OCI-M1 (cell line): ENCODE measurements around the gene SEC14L3.

Experiments
- DNase-seq: peaks from one replicate; lab custom pipeline; 2025; lab: John Stamatoyannopoulos, UW

Gene SEC14L3

DNA sequence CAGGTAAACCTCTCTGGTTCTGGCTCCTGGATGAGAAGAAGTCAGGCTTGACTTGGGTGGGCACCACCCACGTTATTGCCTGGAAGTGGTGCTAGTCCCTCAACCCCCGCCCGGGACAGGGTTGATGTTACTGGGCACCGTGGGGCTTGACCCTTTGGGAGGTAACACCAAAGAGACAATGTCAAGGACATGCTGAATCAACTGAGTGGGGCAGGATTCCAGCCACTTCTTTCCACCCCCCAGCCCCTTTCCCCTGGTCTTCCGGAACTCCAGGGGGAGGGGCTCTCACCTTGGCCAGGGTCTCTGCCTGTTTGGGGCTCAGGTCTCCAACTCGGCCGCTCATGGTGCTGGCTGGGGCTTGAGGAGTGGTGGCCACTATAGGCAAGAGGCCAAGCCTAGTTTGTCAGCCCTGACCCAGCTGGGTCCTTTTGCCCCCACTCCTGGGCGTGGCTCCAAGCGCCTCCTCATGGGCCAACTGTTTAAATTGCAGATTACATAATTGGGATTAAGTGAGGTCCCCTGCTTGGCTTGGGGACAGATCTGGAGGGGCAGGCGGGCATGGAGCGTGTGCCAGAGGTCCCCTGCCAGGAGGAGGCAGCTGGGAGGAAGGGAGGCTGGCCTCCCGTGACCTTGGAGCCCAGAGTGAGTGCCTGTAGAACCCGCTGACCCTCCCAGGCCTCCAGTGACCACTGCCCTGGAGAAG, at the start of gene SEC14L3:
Gene SEC14L3, minus strand, starts transcription at position 402 of the 703 bp plus-strand sequence. Its CDS starts 59 bp downstream, at position 343.
- DNase-seq: no peak

DNA sequence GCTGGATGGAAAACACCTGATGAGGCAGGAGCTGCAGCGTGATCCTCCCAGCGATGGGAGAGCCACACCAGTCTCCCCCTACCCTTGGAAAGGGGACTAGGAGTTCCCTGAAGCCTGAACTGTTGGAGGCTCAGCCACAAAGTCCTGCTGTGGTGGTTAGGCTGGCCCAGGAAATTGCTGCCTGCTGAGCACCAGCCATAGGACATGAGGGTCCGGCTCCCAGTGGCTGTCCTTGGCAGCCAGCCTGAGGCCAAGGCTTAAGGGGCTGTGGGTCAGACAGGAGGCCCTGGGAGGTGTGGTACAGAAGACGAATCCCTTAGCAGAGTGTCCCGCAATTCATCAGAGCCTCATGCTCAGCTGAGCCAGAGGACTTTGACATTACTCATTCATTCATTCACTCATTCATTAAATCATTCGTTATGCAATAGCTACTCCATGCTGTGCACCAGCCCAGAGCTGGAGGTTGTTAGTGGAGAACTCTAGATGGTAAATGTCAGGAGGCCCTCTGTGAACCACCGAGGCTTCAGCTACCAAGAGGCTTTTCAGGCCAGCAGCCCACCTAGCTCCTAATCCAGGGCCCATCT, 48.1 kb upstream of the SEC14L3 start:
- DNase-seq: no peak

DNA sequence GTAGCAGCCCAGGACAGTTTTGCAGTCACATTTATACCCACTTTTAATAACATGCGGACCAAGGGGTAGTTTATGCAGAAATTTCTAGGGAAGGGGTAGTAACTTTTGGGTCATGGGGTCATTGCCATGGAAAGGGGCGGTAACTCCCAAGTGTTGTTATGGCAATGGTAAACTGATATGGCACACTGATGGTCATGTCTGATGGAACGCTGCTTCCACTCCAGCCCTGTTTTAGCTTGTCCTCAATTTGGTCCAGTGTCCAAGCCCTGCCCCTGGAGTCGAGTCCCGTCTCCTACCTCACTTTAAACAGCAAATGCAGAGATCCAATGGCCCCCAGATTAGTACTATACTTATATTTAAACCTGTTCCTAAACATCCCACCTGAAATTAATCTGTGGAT, 44.9 kb upstream of the SEC14L3 start:
- DNase-seq: no peak

DNA sequence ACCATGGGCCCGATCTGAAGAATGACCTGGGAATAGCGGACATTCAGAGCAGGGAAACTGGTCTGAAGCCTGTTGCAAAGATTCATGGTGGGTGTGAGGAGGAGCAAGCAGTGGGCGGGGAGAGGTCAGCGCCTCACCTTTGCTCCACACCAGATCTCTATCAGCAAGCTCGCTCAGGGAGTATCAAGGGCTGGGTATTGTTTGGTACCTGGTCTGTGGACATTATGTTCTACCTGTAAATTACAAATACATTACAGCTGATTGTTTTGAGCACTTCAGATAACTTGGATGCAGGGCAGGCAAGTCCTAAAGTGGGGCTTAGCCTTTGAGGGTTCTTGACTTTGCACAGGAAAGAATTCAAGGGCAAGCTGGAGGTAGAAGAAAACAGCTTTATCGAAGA, 44.5 kb upstream of the SEC14L3 start:
- no peak for DNase-seq

DNA sequence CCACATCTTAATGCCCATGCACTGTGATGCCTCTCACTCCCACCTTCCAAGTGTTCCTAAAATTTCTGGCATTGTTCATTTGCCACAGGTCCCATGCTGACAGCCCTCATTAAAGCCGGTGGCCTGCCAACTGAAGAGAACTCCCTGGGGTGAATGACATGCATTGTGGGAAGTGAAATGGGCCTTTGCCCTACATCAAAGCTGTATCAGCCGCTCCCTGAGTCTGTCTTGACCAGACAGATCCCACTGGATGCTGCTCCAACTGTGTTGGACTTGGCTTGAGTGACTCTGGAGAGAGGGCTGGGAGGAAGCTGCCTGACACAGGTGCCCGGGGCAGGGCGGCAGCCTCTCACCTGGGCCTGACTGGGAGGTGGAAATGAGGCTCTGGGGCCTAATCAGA, 42.4 kb upstream of the SEC14L3 start:
- DNase-seq: no peak

DNA sequence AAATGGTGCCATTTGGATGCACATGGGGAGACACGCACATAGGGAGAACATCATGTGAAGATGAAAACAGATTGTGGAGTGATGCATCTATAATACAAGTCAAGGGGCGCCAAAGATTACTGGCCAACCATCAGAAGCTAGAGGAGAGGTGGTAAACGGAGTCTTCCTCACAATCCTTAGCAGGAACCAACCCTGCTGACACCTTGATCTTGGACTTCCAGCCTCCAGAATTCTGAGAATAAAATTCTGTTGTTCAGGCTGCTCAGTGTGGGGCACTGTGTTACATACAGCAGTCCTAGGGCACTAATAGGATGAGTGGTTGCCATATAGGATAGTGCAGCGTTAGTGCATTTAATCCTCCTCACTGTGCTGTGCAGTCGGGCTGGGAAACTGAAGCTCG, 41.6 kb upstream of the SEC14L3 start:
- no peak for DNase-seq

DNA sequence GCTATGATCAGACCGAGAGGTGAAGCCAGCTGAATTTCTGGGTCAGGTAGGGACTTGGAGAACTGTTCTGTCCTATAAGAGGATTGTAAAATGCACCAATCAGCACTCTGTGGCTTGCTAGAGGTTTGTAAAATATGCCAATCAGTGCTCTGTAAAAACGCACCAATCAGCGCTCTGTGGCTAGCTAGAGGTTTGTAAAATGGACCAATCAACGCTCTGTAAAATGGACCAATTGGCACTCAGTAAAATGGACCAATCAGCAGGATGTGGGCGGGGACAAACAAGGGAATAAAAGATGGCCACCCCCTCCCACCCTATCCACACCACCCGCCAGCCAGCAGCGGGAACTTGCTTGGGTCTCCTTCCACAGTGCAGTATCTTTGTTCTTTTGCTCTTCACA, 40.1 kb upstream of the SEC14L3 start:
- no peak for DNase-seq

DNA sequence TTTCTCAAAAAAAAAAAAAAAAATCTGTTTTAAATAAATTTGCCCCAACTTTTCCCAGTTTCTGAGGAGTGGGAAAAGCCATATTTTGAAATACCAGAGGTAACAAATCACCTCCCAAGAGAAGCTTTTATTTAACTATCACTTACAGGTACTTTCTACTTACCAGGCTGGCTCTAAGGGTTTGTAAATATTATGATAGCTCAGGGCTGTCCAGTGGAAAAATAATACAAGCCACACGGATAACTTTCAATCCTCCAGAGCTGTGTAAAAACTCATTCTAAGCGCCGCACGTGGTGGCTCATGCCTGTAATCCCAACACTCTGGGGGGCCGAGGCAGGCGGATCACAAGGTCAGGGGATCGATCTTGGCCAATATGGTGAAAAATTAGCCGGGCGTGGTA, 39.3 kb upstream of the SEC14L3 start:
- no peak for DNase-seq

DNA sequence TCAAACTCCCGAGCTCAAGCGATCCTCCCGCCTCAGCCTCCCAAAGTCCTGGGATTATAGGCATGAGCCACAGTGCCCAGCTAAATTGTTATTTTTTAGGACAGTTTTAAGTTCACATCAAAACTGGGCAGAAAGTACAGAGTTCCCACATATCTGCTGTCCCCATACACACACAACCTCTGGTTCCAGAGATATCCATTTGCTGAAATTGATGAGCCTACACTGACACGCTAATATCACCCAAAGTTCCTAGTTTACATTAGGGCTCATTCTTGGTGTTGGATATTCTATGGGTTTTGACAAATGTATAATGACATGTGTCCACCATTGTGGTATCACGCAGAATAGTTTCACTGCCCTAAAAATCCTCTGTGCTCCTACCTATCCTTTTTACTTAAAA, 36.4 kb upstream of the SEC14L3 start:
- no peak for DNase-seq

DNA sequence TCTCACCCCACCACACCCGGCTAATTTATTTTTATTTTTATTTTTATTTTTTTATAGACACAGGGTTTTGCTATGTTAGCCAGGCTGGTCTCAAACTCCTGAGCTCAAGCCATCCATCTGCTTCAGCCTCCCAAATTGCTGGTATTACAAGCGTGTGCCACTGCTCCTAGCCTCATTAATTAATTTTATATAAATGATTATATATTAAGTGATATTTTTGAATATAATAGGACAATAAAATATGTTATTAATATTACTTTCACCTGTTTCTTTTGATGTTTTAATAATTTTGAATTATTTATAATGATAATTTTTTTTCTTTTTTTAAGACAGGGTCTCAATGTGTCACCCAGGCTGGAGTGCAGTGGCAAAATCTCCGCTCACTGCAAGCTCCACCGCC, 35.9 kb upstream of the SEC14L3 start:
- DNase-seq: no peak

DNA sequence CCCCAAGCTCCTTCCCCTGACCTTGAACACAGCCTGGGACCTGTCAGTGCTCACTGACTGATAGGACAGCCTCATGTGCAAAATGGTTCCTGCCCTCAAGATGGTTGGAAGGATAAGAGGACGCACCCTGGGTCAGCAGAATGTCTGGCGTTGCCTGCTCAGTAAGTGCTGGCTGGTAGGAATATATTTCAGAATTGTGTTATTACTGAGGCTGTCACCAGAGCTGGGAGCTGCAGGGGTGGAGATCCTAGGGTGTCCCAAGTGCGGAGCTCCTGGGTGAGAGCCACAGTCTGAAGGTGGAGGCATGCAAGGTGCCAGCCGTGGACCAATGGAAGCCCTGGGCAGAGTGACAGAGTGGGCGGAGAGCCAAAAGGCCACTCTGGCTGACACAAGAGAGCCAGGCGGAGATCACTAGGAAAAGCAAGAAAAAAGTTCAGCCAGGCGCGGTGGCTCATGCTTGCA, 34.7 kb upstream of the SEC14L3 start:
- peak; percentile 43 for DNase-seq

DNA sequence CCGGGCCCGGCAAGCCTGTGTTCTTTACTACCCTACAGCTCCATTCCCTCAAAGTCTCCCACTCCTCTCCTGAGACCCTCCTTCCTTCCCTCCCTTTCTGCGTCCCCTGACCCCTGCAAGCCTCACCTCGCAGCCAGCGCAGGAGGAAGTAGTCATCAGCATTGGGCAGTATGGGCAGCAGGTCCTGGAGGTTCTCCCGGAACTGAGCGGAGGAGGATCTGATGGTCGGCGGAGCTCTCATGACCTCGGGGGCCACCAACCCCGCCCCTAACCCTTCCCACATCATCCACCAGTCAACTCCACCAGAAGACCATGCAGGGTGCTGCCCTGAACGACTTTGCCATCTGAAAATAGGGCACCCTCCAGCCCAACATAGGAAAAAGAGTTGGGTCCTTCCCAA, 31.7 kb upstream of the SEC14L3 start:
- no peak for DNase-seq

DNA sequence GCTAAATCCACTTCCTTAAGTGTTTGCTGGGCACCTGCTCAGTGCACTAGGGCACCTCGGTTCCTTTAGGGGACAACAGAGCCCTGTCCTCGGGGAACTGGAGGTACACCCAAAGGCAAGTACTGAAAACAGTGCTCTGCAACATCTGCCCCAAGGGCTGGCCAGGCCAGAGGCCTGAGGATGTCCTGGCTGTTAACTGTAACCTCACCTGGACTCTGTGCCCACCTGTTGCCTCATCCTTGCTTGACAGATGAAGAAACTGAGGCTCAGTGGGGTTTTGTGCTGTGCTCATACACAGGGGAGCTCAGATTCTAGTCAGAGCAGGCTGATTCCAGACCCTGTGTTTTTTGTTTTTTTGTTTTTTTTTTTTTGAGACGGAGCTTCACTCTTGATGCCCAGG, 31.1 kb upstream of the SEC14L3 start:
- no peak for DNase-seq

DNA sequence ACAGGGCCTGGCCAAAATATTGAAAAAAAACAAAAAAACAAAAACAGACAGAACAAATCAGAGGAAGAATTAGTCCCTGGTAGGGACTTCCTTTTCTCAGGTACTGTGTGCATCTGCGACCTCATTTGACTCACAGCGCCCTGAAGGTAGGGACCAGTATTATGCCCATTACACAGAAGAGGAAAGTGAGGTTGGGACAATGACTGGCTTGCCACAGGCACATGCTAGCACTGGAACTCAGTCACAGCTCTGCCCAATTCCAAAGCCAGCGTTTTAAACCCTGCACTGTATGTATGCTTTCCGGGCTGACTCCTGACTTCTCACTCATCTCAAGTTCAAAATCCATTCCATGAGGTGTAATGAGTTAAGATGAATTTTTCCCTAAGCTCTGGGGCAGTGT, 30.3 kb upstream of the SEC14L3 start:
- no peak for DNase-seq

DNA sequence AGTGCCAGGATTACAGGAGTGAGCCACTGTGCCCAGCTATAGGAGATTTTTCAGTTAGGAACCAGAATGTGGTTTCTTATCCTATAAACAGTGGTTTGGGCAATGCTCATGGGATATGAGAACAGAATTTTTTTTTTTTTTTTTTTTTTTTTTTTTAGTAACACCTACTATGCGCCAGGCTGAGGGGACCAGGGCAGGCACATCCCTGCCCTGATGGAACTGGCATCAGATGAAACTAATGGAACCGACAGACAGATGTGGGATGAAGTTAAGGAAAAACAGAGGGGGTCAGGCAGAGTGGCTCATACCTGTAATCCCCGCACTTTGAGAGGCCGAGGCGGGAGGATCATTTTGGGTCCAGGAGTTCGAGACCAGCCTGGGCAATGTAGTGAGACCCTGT, 28.8 kb upstream of the SEC14L3 start:
- no peak for DNase-seq

DNA sequence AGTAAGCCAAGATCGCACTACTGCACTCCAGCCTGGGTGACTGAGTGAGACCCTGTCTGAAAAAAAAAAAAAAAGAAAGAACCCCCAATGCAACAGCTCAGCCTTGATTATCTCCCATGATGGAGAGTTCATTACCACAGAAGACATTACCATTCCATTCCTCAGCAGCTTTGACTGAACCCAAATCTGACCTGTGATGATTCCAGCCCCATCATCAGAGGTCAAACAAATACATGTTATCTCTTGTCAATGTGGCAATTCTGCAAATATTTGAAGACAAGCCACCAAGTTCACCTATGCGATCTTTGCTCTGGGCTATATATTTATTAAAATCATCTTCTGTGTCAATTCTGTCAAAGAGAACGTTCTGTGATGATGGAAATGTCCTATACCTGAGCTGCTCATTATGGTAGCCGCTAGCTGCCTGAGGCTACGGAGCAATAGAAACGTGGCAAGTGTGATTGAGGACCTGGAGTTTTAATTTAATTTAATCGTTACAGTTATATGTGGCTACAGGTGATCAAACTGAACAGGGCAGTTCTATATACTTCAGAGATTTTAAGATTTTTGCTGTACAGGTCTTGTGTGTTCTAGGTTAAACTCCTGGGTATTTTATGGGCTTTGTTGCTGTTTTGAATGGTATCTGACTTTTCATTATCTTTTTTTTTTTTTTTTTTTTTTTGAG, 25.8 kb upstream of the SEC14L3 start:
- DNase-seq: no peak

DNA sequence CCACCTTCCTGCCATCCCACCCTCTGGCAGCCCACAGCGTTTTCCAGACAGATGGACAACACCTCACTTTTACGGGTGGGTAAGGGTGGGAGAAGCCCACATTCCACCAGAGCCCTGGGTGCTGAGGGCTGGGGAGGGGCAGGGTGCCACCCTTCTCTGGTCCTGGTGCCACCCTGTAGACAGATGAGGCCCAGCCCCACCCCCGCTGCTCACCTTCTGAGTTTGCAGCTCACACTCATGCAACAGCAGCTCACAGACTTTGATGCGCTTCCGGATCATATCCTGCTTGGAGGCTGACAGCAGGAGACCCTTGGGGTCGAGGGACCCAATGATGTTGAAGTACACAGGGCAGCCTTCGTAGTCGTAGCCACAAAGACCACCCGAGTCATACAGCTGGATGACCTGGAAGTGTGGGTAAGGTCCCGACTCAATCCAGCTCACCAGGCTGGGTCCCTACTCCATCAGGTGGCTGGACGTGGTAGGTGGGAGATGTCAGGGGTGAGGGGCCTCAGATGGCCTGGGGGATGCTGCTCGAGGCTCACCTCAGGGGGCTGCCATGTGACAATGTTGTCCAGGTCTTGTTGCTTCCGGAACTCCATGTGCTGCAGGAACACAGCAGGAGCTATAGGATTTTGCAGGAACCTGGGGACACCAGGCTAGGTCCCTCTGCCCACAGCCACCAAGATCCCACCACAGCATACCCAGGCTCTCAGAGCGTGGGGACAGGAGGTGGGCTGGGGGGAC, 23.4 kb upstream of the SEC14L3 start:
- no peak for DNase-seq

DNA sequence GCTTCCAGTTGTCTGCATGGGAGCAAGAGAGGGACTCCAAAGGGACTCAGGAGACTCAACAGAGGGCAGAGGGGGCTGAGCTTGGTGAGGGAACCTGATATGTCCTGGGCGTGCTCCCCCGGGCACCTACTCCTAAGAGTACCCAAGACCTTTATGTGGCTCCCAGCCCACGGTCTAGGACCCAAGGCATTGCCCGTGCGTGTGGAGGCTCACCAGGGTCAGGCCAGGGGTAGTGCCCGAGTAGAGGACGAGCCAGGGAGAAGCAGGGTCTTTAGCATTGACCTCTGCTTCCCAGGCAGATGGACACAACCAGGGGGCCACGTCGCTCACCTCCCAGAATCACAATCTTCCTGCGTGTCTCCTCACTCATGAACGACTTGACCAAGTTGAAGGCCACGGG, 20.3 kb upstream of the SEC14L3 start:
- DNase-seq: no peak

DNA sequence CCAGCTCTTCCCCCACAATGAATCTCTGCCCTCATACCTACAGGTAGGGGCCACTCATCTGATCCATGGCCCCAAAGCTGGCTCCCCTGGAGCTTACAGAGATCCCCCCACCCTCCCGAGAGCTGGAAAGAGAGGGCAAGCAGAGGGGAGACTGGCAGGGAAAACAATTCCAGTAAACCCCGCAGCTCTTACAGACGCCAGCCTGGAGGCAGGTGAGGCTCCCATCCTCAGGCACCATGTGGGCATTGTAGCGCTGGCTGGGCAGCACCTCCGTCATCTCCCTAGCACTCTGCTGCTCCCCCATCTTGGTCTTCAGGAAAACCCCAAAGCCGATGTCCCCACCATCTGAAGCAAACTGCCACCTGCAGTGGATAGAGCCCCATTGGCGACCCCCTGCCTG, 19.6 kb upstream of the SEC14L3 start:
- no peak for DNase-seq

DNA sequence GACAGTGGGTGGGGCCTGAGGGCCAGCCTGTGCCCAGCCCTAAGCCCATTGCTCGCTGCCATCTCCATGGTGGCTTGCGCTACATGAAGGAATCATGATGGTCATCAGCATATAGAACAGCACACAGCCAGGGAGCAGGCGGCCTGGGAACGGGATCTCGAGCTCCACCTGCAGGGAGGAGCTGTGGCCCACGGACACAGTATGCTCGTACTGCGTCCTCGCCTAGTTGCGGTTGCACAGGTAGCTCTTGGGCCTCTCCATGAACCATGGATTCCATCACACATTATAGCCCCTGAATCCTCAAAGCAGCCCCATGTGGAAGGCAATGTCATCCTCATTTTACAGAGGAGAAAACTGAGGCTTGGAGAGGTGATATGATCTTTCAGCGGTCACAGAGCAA, 18.6 kb upstream of the SEC14L3 start:
- DNase-seq: no peak

DNA sequence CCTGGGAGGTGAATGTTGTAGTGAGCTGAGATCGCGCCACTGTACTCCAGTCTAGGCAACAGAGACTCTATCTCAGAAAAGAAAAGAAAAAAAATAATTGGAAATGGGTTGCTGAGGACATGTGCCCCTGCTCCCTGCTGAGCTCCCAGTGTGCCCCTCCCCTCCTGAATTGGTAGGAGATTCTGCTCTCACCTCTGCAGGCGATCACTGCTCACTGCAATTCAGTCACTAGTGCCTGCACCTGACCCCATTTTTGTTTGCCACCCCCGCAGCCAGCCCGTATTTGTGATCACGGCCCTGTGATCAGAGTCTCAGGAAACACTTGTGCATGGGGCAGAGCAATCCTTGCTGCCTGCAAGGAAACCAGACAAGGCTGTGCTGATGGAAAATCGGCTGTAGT, 16.3 kb upstream of the SEC14L3 start:
- DNase-seq: no peak

DNA sequence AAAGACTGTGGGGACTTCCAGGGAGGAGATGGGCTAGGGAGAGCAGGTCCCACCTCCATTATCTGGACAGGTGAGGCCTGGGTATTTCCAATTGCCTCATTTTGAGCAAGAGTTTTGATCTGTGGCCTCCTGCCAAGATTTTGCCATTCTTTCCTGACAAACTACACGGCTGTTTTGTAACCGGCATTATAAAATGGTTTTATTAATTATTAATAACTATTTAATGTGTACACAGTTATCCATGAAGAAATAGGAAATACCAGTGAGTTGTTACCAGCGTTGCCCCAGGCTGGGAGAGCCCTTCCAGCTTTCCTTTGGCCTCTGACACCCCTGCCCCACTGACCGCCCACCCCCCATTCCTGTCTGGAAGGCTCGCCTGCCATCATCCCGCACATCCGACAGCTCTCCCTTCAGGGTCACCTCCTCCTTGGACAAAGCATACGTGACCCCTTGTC, 14.9 kb upstream of the SEC14L3 start:
- no peak for DNase-seq

DNA sequence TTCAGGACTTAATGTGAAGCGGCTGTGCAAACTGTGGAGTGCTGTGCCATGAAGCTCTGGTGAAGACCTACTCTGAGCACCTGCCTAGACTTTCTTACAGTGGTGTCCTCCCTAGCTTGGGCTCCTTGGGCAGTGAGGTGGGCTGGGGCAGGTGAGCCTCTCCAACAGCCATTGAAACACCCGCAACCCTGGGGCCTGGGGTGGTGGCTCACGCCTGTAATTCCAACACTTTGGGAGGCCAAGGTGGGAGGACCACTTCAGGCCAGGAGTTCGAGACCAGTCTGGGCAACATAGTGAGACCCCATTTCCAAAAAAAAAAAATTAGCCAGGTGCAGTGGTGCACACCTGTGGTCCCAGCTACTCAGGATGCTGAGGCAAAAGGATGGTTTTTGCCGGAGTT, 14.3 kb upstream of the SEC14L3 start:
- DNase-seq: no peak
